Sigmoid colon (tissue), 7 donors: ENCODE measurements around the gene YIF1B. TPM values are rescaled to one million over a fixed set of nuclear protein-coding genes. Genes with fewer than 3 reads are reported as not detected.

Source experiments
- DNase-seq: peaks from one replicate; pipeline ENCODE4 v3.0.0-alpha.2; 2019
- H3K27ac ChIP-seq, 4 donors: fragments of 200-600 bp; sonication (generic); one replicate each; pipeline ENCODE4 v1.5.1; 2016 to 2019; ENCODE audit warnings: mild to moderate bottlenecking in 1 of 4
- H3K27me3 ChIP-seq, 3 donors: fragments of 200-600 bp; sonication (generic); one replicate each; pipeline ENCODE4 v1.5.1; 2019; ENCODE audit warnings: mild to moderate bottlenecking in 1 of 3
- H3K36me3 ChIP-seq, 4 donors: fragments of 200-600 bp; sonication (generic); one replicate each; pipeline ENCODE4 v1.5.1; 2016 to 2019
- H3K4me1 ChIP-seq, 4 donors: fragments of 200-600 bp; sonication (generic); one replicate each; pipeline ENCODE4 v1.5.1; 2017 to 2019
- H3K4me3 ChIP-seq, 4 donors: fragments of 200-600 bp; sonication (generic); one replicate each; pipeline ENCODE4 v1.5.1; 2017 to 2019; ENCODE audit warnings: mild to moderate bottlenecking in 2 of 4, moderate library complexity in 1 of 4
- H3K9me3 ChIP-seq, 4 donors: fragments of 200-600 bp in 3 of 4; sonication (generic) in 3 of 4; one replicate each; pipeline versions ENCODE4 v1.5.1 to v1.6.1; 2013 to 2019
- CTCF ChIP-seq, 4 experiments: fragments of 450-650 bp in 3 of 4; fragments of 200-600 bp in 1 of 4; IDR thresholded peaks; one replicate each; pipeline ENCODE4 v1.5.1; 2016 to 2019; ENCODE audit warnings: antibody characterized with exemption in 4 of 4, mild to moderate bottlenecking in 3 of 4, moderate library complexity in 2 of 4
- EP300 ChIP-seq, 4 donors: sonication (generic); formaldehyde crosslinking; IDR thresholded peaks; one replicate each; pipeline ENCODE4 v1.6.1; 2017; ENCODE audit warnings: antibody characterized with exemption in 4 of 4
- POLR2A ChIP-seq, 2 donors: fragments of 450-650 bp; IDR thresholded peaks; one replicate each; pipeline ENCODE4 v1.6.1; 2016; ENCODE audit warnings: antibody characterized with exemption in 2 of 2, mild to moderate bottlenecking in 2 of 2, moderate library complexity in 2 of 2
- POLR2AphosphoS5 ChIP-seq, 4 donors: sonication (generic); formaldehyde crosslinking; IDR thresholded peaks; one replicate each; pipeline ENCODE4 v1.6.1; 2017; ENCODE audit warnings: antibody characterized with exemption in 4 of 4
- WGBS, 2 donors: extraction: QIAGEN DNeasy Blood & Tissue Kit; methylation state at CpG; one replicate each; pipeline ENCODE4 v1.1.7; 2013; 5-methylcytosine and 5-hydroxymethylcytosine counted together
- intact Hi-C: fragments of 100-400 bp; cut with DNase I; formaldehyde crosslinking; loops from one replicate; pipeline ENCODE4 v1.15.1; 2023
- polyA plus RNA-seq, 3 donors: library from polyadenylated mRNA; stranded (reverse); fragments of 200-250 nt; gene quantifications; one replicate each; pipeline ENCODE4 v1.2.3, GENCODE V29; 2013
- total RNA-seq, 4 donors: library from RNA; depleted of rRNA; stranded (reverse); fragments of >200 nt; gene quantifications; one replicate each; pipeline ENCODE4 v1.1.0, GENCODE V29; 2016
- donor health status: healthy with polysubstance abuse.
- donor health status: Bipolar disorder and iron deficiency.
- donor health status: healthy.

The YIF1B gene
- total and polyA plus RNA-seq, 7 donors = 12.5 to 77.5 (median 14.3) TPM

- intact Hi-C loops = no loop called here
- H3K4me3 ChIP-seq = no peak overlapping the region
- TF ChIP-seq POLR2A (IDR thresholded peaks at IDR 0.05) = no peak
- TF ChIP-seq CTCF (IDR thresholded peaks at IDR 0.05) = no peak
- no peaks in the 10 kb centered on the region for H3K9me3 ChIP-seq
- H3K27ac ChIP-seq = peak overlapping the region in 3 of 4 donors; percentile 35 to 50 (median 42)
- no peak for DNase-seq
- no peaks in the 10 kb centered on the region for H3K27me3 ChIP-seq
- peaks cover 0 to 18% (median 11%) of the 10 kb centered on the region in 4 donors for H3K4me1 ChIP-seq
- 75 to 81% methylated on average over 11 of the region's 11 CpGs for WGBS, 2 donors
- no peaks in the 10 kb centered on the region for H3K36me3 ChIP-seq
Measured at GRCh38 chr19:38298821-38299680, 16.7 kb downstream of the YIF1B start.

GRCh38 chr19:38294090-38294489 lies 21.7 kb downstream of the YIF1B start:
- Histone ChIP-seq H3K27me3 (no peaks in the 10 kb centered on the region), H3K4me3 (no peak overlapping the region), H3K27ac (no peak overlapping the region), H3K9me3 (no peaks in the 10 kb centered on the region), H3K4me1 (peaks cover 0 to 39% (median 26%) of the 10 kb centered on the region in 4 donors), H3K36me3 (no peaks in the 10 kb centered on the region)
- intact Hi-C loops = no loop called here
- no peak for TF ChIP-seq POLR2AphosphoS5 (IDR thresholded peaks at IDR 0.05)
- DNase-seq = no peak
- 83 to 87% methylated on average over 8 of the region's 8 CpGs for WGBS, 2 donors

- whole genome bisulfite sequencing, 2 donors = 92 to 93% methylated on average over 9 of the region's 9 CpGs
- Histone ChIP-seq H3K27me3 (no peaks in the 10 kb centered on the region), H3K4me1 (peaks cover 0 to 39% (median 26%) of the 10 kb centered on the region in 4 donors), H3K27ac (no peak overlapping the region), H3K9me3 (no peaks in the 10 kb centered on the region), H3K4me3 (no peak overlapping the region), H3K36me3 (no peaks in the 10 kb centered on the region)
- intact Hi-C loops = no loop called here
- no peak for DNase-seq
- no peak for TF ChIP-seq EP300 (IDR thresholded peaks at IDR 0.05)
- no peak for TF ChIP-seq CTCF (IDR thresholded peaks at IDR 0.05)
- no peak for TF ChIP-seq POLR2A (IDR thresholded peaks at IDR 0.05)
- no peak for TF ChIP-seq POLR2AphosphoS5 (IDR thresholded peaks at IDR 0.05)
Measured at GRCh38 chr19:38293281-38293680, 22.5 kb downstream of the YIF1B start.

GRCh38 chr19:38291855-38292254 lies 23.9 kb downstream of the YIF1B start:
- DNase-seq = no peak
- Histone ChIP-seq H3K4me3 (no peak overlapping the region), H3K4me1 (peaks cover 0 to 44% (median 28%) of the 10 kb centered on the region in 4 donors), H3K27me3 (no peaks in the 10 kb centered on the region), H3K36me3 (no peaks in the 10 kb centered on the region), H3K9me3 (no peaks in the 10 kb centered on the region), H3K27ac (no peak overlapping the region)
- TF ChIP-seq POLR2AphosphoS5 (IDR thresholded peaks at IDR 0.05) (no peak), EP300 (IDR thresholded peaks at IDR 0.05) (no peak), POLR2A (IDR thresholded peaks at IDR 0.05) (no peak), CTCF (IDR thresholded peaks at IDR 0.05) (no peak)
- 75 to 82% methylated on average over 15 of the region's 15 CpGs for WGBS, 2 donors
- intact Hi-C loops = no loop called here

GRCh38 chr19:38290631-38291147 lies 25.1 kb downstream of the YIF1B start:
- H3K4me1 ChIP-seq = peaks cover 0 to 44% (median 28%) of the 10 kb centered on the region in 4 donors
- H3K27me3 ChIP-seq = no peaks in the 10 kb centered on the region
- H3K36me3 ChIP-seq = no peaks in the 10 kb centered on the region
- DNase-seq = no peak
- H3K4me3 ChIP-seq = no peak overlapping the region
- H3K9me3 ChIP-seq = no peaks in the 10 kb centered on the region
- peak overlapping the region in 3 of 4 donors; percentile 28 to 64 (median 54) for H3K27ac ChIP-seq
- TF ChIP-seq POLR2A (IDR thresholded peaks at IDR 0.05) (no peak), CTCF (IDR thresholded peaks at IDR 0.05) (no peak), POLR2AphosphoS5 (IDR thresholded peaks at IDR 0.05) (peak in 1 of 4 donors; percentile 55), EP300 (IDR thresholded peaks at IDR 0.05) (no peak)
- intact Hi-C loops = no loop called here
- 31 to 66% methylated on average over 13 of the region's 13 CpGs for WGBS, 2 donors
